WTC11 (cell line): ENCODE measurements around the gene NBL1.
"Not testable (repeated sequence)": the region's sequence is repeated elsewhere in the genome, so short reads cannot be mapped to it uniquely, and the experiment has no call there.

Experiments used
- CBFB ChIP-seq: sonication (generic); formaldehyde crosslinking; IDR thresholded peaks from 2 replicates; pipeline ENCODE4 v1.8.1; 2022; ENCODE audit warnings: mild to moderate bottlenecking, low read depth, missing genetic modification reagents
- JUN ChIP-seq: sonication (generic); formaldehyde crosslinking; IDR thresholded peaks from 2 replicates; pipeline ENCODE4 v1.8.0; 2023; ENCODE audit warnings: mild to moderate bottlenecking, missing genetic modification reagents
- SP1 ChIP-seq: sonication (generic); formaldehyde crosslinking; conservative IDR thresholded peaks from 2 replicates; pipeline ENCODE4 v1.8.1; 2022; ENCODE audit warnings: missing genetic modification reagents
- ZNF263 ChIP-seq: sonication (generic); formaldehyde crosslinking; IDR thresholded peaks from 2 replicates; pipeline ENCODE4 v1.8.1; 2022; ENCODE audit warnings: low read depth, mild to moderate bottlenecking, moderate library complexity, missing genetic modification reagents
- TF ChIP-seq, protein P1 (sequence below): fragments of 200-600 bp; IDR thresholded peaks from 2 replicates; pipeline ENCODE4 v1.8.0; 2022; ENCODE audit warnings: antibody characterized with exemption
- TF ChIP-seq, protein P2 (sequence below): sonication (generic); formaldehyde crosslinking; IDR thresholded peaks from 2 replicates; pipeline ENCODE4 v1.8.1; 2022; ENCODE audit warnings: low read depth, missing genetic modification reagents, borderline replicate concordance
- TF ChIP-seq, protein P3 (sequence below): sonication (generic); formaldehyde crosslinking; IDR thresholded peaks from 2 replicates; pipeline ENCODE4 v1.8.0; 2022; ENCODE audit warnings: mild to moderate bottlenecking, missing genetic modification reagents
- TF ChIP-seq, protein P4 (sequence below): sonication (generic); formaldehyde crosslinking; IDR thresholded peaks from 2 replicates; pipeline ENCODE4 v1.8.1; 2023; ENCODE audit warnings: mild to moderate bottlenecking, missing genetic modification reagents, moderate library complexity
- TF ChIP-seq, protein P5 (sequence below): sonication (generic); formaldehyde crosslinking; IDR thresholded peaks from 2 replicates; pipeline ENCODE4 v1.8.1; 2023; ENCODE audit warnings: mild to moderate bottlenecking, missing genetic modification reagents
- TF ChIP-seq, protein P6 (sequence below): sonication (generic); formaldehyde crosslinking; IDR thresholded peaks from 2 replicates; pipeline ENCODE4 v1.8.0; 2022; ENCODE audit warnings: mild to moderate bottlenecking, missing genetic modification reagents

DNA sequence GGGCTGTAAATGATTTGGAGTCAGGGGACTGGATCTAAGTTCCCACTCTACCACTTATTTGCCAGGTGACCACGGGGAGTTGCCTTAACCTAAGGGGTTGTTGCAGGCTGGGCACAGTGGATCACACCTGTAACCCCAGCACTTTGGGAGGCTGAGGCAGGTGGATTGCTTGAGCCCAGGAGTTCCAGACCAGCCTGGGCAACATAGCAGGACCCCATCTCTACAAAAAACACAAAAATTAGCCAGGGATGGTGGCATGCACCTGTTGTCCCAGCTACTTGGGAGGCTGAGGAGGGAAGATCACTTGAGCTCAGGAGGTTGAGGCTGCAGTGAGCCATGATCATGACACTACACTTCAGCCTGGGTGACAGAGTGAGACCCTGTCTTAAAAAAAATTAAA lies 13.9 kb upstream of the NBL1 start:
- TF ChIP-seq, protein P1, sequence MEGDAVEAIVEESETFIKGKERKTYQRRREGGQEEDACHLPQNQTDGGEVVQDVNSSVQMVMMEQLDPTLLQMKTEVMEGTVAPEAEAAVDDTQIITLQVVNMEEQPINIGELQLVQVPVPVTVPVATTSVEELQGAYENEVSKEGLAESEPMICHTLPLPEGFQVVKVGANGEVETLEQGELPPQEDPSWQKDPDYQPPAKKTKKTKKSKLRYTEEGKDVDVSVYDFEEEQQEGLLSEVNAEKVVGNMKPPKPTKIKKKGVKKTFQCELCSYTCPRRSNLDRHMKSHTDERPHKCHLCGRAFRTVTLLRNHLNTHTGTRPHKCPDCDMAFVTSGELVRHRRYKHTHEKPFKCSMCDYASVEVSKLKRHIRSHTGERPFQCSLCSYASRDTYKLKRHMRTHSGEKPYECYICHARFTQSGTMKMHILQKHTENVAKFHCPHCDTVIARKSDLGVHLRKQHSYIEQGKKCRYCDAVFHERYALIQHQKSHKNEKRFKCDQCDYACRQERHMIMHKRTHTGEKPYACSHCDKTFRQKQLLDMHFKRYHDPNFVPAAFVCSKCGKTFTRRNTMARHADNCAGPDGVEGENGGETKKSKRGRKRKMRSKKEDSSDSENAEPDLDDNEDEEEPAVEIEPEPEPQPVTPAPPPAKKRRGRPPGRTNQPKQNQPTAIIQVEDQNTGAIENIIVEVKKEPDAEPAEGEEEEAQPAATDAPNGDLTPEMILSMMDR, result not testable (repeated sequence)
- TF ChIP-seq, protein P2, sequence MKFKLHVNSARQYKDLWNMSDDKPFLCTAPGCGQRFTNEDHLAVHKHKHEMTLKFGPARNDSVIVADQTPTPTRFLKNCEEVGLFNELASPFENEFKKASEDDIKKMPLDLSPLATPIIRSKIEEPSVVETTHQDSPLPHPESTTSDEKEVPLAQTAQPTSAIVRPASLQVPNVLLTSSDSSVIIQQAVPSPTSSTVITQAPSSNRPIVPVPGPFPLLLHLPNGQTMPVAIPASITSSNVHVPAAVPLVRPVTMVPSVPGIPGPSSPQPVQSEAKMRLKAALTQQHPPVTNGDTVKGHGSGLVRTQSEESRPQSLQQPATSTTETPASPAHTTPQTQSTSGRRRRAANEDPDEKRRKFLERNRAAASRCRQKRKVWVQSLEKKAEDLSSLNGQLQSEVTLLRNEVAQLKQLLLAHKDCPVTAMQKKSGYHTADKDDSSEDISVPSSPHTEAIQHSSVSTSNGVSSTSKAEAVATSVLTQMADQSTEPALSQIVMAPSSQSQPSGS (CRISPR knock-in tag), result not testable (repeated sequence)
- TF ChIP-seq JUN, CBFB, ZNF263, SP1 (CRISPR knock-in tag): not testable (repeated sequence)
- TF ChIP-seq, protein P3, sequence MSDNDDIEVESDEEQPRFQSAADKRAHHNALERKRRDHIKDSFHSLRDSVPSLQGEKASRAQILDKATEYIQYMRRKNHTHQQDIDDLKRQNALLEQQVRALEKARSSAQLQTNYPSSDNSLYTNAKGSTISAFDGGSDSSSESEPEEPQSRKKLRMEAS (CRISPR knock-in tag), result not testable (repeated sequence)
- TF ChIP-seq, protein P4, sequence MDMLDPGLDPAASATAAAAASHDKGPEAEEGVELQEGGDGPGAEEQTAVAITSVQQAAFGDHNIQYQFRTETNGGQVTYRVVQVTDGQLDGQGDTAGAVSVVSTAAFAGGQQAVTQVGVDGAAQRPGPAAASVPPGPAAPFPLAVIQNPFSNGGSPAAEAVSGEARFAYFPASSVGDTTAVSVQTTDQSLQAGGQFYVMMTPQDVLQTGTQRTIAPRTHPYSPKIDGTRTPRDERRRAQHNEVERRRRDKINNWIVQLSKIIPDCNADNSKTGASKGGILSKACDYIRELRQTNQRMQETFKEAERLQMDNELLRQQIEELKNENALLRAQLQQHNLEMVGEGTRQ (CRISPR knock-in tag), result not testable (repeated sequence)
- TF ChIP-seq, protein P5, sequence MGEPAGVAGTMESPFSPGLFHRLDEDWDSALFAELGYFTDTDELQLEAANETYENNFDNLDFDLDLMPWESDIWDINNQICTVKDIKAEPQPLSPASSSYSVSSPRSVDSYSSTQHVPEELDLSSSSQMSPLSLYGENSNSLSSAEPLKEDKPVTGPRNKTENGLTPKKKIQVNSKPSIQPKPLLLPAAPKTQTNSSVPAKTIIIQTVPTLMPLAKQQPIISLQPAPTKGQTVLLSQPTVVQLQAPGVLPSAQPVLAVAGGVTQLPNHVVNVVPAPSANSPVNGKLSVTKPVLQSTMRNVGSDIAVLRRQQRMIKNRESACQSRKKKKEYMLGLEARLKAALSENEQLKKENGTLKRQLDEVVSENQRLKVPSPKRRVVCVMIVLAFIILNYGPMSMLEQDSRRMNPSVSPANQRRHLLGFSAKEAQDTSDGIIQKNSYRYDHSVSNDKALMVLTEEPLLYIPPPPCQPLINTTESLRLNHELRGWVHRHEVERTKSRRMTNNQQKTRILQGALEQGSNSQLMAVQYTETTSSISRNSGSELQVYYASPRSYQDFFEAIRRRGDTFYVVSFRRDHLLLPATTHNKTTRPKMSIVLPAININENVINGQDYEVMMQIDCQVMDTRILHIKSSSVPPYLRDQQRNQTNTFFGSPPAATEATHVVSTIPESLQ (CRISPR knock-in tag), result not testable (repeated sequence)
- TF ChIP-seq, protein P6, sequence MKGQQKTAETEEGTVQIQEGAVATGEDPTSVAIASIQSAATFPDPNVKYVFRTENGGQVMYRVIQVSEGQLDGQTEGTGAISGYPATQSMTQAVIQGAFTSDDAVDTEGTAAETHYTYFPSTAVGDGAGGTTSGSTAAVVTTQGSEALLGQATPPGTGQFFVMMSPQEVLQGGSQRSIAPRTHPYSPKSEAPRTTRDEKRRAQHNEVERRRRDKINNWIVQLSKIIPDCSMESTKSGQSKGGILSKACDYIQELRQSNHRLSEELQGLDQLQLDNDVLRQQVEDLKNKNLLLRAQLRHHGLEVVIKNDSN, result not testable (repeated sequence)
